ENCODE data around the gene ZNF790.

ZNF790 gene

GRCh38 chr19:36821758-36822157, 16.4 kb downstream of the ZNF790 start:
- Histone ChIP-seq H3K4me2 (ENCODE audit: low read length) (no peak overlapping the region), H3K27me3 (ENCODE audit: insufficient read depth, low read length) (no peaks in the 10 kb centered on the region), H3K4me3 (ENCODE audit: low read depth, low read length, poor library complexity, severe bottlenecking) (no peak overlapping the region), H3K9me2 (ENCODE audit: low read depth, low read length) (no peaks in the 10 kb centered on the region), H3K9me3 (ENCODE audit: low read length) (peaks cover 53% of the 10 kb centered on the region), H3K4me1 (ENCODE audit: insufficient read depth, low read length, severe bottlenecking) (no peaks in the 10 kb centered on the region), H3K27ac (ENCODE audit: low read depth, low read length, poor library complexity, severe bottlenecking) (no peak overlapping the region), H3F3A (ENCODE audit: insufficient read depth, low read length) (no peaks in the 10 kb centered on the region), H3K9ac (ENCODE audit: low read length) (no peak overlapping the region), H4K20me1 (ENCODE audit: insufficient read depth, low read length) (no peaks in the 10 kb centered on the region), H3K79me2 (ENCODE audit: insufficient read depth, low read length) (no peaks in the 10 kb centered on the region), H2AFZ (ENCODE audit: low read length) (no peak overlapping the region), H3K36me3 (ENCODE audit: insufficient read depth, low read length) (peaks cover 57% of the 10 kb centered on the region)
- TF ChIP-seq EZH2 (IDR thresholded peaks at IDR 0.05; ENCODE audit: borderline replicate concordance, low read length) = no peak
- TF ChIP-seq CTCF (IDR thresholded peaks at IDR 0.05; ENCODE audit: low read length) = no peak

- Histone ChIP-seq H3K36me3 (ENCODE audit: insufficient read depth, low read length) (peaks cover 48% of the 10 kb centered on the region), H3K4me2 (ENCODE audit: low read length) (no peak overlapping the region), H3K9ac (ENCODE audit: low read length) (no peak overlapping the region), H2AFZ (ENCODE audit: low read length) (no peak overlapping the region), H3K9me2 (ENCODE audit: low read depth, low read length) (no peaks in the 10 kb centered on the region), H3K27me3 (ENCODE audit: insufficient read depth, low read length) (no peaks in the 10 kb centered on the region), H3K4me3 (ENCODE audit: low read depth, low read length, poor library complexity, severe bottlenecking) (no peak overlapping the region), H3K27ac (ENCODE audit: low read depth, low read length, poor library complexity, severe bottlenecking) (no peak overlapping the region), H4K20me1 (ENCODE audit: insufficient read depth, low read length) (no peaks in the 10 kb centered on the region), H3F3A (ENCODE audit: insufficient read depth, low read length) (no peaks in the 10 kb centered on the region), H3K9me3 (ENCODE audit: low read length) (peaks cover 48% of the 10 kb centered on the region), H3K4me1 (ENCODE audit: insufficient read depth, low read length, severe bottlenecking) (no peaks in the 10 kb centered on the region), H3K79me2 (ENCODE audit: insufficient read depth, low read length) (no peaks in the 10 kb centered on the region)
- no peak for TF ChIP-seq EZH2 (IDR thresholded peaks at IDR 0.05; ENCODE audit: borderline replicate concordance, low read length)
- TF ChIP-seq CTCF (IDR thresholded peaks at IDR 0.05; ENCODE audit: low read length) = no peak
These were observed 19.0 kb downstream of the ZNF790 start for GRCh38 chr19:36819130-36819630.

DNA sequence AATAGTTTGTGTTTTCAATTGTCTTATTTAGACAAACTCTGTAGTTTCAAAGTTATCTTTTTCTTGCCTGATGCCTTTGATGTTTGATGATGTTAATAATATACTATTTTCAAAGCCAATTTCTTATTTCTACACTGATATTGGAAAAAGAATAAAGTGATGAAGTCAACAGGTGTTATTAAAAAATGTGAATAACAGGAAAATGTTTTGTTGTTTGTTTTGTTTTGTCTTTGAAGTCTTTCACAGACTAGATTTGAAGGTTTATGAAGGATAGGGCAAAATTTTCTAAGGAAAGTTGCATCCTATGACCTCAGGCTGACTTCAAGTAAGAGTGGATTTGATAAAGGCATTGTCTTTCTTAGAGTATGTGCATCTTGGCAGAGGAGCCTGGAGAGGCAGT, 31.2 kb downstream of the ZNF790 start:
- TF ChIP-seq CTCF (IDR thresholded peaks at IDR 0.05; ENCODE audit: low read length) = no peak
- TF ChIP-seq EZH2 (IDR thresholded peaks at IDR 0.05; ENCODE audit: borderline replicate concordance, low read length) = no peak
- Histone ChIP-seq H3K4me1 (ENCODE audit: insufficient read depth, low read length, severe bottlenecking) (no peaks in the 10 kb centered on the region), H3K4me2 (ENCODE audit: low read length) (no peak overlapping the region), H3K9ac (ENCODE audit: low read length) (no peak overlapping the region), H3K9me3 (ENCODE audit: low read length) (peaks cover 6% of the 10 kb centered on the region; the same call in 1 of the 2 replicates), H3K27me3 (ENCODE audit: insufficient read depth, low read length) (no peaks in the 10 kb centered on the region), H3K27ac (ENCODE audit: low read depth, low read length, poor library complexity, severe bottlenecking) (no peak overlapping the region), H3F3A (ENCODE audit: insufficient read depth, low read length) (no peaks in the 10 kb centered on the region), H3K79me2 (ENCODE audit: insufficient read depth, low read length) (no peaks in the 10 kb centered on the region), H2AFZ (ENCODE audit: low read length) (no peak overlapping the region), H3K36me3 (ENCODE audit: insufficient read depth, low read length) (no peaks in the 10 kb centered on the region), H3K4me3 (ENCODE audit: low read depth, low read length, poor library complexity, severe bottlenecking) (no peak overlapping the region), H3K9me2 (ENCODE audit: low read depth, low read length) (no peaks in the 10 kb centered on the region), H4K20me1 (ENCODE audit: insufficient read depth, low read length) (no peaks in the 10 kb centered on the region)

All from OCI-LY1 (cell line).